COLO668 (cell line): Measurements from ENCODE around the gene DCX.

Experiments used
- DNase-seq: peaks from one replicate; lab custom pipeline; 2025; ENCODE audit not compliant: unreplicated experiment; lab: John Stamatoyannopoulos, UW

DCX gene

GRCh38 chrX:111319451-111319850, 92.5 kb downstream of the DCX start:
- no peak for DNase-seq

- no peak for DNase-seq
Measured at GRCh38 chrX:111318901-111319300, 93.1 kb downstream of the DCX start.

- DNase-seq = no peak
Measured at GRCh38 chrX:111309083-111309482, 102.9 kb downstream of the DCX start.

GRCh38 chrX:111308039-111308438, 104.0 kb downstream of the DCX start:
- no peak for DNase-seq

DNA sequence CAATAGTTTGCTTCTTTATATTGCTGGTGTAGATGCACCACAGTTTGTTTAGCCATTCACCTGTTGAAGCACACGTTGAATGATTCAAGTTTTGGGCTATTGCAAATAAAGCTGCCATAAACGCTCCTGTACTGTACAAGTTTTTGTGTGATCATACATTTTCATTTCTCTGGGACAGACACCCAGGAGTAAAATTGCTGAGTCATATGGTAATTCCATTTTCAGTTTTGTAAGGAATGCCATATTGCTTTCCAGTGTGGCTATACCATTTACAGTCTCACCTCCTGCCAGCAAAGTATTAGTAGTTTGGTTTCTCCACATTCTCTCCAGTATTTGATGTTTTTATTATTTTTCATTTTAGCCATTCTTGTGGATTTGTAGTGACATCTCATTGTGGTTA, 109.7 kb downstream of the DCX start:
- no peak for DNase-seq

GRCh38 chrX:111288841-111289240, 123.2 kb downstream of the DCX start:
- DNase-seq = no peak

DNA sequence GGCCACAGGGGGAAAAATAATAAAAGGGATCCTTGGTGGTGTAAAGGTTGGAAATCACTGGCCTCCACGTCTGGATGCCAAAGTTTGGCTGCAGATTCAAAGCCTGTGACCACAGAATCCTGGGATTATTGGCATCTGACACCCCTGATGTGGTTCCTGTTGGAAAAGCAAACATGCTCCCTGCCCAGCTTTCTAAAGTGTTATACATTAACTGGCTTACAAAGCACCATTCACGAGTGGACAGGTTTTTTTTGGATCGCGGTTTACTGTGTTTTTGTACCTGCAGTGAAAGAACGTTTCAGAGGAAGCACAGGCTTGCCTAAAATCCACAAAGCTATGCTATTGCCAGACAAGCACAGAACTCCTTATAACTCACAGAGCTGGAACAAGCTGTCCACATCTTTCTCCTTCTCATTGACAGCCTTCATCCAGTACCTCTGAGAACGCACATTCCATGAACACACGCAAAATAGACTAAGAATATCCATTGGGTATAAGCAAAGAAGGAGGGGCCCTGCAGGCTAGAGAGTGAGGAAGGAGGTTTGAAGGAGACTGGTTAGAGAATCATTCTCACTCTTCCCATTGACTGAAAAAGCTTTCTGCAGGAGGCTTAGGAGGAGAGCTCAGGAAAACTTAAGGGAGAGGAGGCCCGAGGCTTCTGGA, 127.2 kb downstream of the DCX start:
- DNase-seq = peak; percentile 14

DNA sequence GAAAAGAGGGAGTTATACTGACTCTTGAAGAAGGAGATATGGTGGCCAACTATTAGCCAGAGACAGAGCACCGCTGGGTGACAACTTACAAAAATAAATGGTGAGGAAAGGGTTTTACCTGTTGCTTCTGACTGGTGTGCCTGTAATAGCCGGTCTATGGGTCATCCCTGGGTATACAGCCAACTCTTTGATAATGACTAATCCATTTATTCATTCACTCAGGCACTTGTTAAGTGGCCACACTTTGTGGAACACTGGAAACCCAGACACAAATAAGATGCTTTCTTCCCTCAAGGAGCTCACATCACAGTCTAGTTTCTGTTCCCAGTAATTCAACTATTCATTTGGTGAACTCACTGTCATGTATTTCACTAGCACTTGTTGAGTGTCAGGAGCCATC, 128.5 kb downstream of the DCX start:
- no peak for DNase-seq

- DNase-seq = no peak
Measured at GRCh38 chrX:111282991-111283390, 129.0 kb downstream of the DCX start.

DNA sequence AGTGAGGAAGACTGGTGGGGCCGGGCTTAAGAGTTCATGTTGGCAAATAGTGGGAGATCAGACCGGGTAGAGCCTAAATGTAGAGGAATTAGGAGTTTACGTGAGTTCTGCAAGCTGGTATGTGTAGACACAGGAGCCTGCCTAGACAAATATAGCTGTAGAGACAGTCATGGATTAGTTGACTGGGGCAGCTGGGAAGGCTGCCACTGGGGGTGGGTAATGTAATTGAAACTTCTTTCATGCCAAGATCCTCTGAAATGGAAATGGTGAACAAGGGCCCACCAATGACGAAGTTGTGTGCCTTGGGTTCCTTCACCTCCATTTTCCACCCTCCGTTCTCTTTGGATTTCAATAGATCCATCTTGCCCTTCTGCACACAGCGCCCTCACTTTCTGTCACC, 129.9 kb downstream of the DCX start:
- DNase-seq = no peak

DNA sequence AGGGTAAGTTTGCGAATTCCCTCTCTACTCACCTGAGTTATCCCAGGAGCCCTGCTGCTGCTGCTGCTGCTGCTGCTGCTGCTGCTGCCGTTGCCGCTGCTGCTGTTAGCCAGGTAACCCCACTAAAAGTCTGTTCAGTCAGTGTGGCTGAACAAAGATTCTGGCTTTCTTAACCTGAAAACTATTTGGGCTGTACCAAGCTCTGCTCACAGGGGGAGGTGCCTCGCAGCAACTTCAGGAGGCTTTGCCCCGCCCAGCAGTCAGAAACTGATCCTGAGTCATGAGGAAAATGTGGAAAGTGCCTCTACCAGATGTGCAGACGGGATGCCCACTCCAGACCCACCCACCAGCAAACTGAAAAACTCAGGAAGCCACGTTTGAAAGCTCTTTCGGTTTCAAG, 141.7 kb downstream of the DCX start, which contains the start of gene CAPN6:
CAPN6 (minus strand) TSS at position 145 of the 400 bp plus-strand sequence. CDS start 6,547 bp downstream, outside the sequence.
- DNase-seq = no peak

- DNase-seq = no peak
Measured at GRCh38 chrX:111268506-111268905, 143.5 kb downstream of the DCX start.

GRCh38 chrX:111265486-111265885, 146.5 kb downstream of the DCX start:
- DNase-seq = no peak

- no peak for DNase-seq
Measured at GRCh38 chrX:111264385-111264784, 147.6 kb downstream of the DCX start.

DNA sequence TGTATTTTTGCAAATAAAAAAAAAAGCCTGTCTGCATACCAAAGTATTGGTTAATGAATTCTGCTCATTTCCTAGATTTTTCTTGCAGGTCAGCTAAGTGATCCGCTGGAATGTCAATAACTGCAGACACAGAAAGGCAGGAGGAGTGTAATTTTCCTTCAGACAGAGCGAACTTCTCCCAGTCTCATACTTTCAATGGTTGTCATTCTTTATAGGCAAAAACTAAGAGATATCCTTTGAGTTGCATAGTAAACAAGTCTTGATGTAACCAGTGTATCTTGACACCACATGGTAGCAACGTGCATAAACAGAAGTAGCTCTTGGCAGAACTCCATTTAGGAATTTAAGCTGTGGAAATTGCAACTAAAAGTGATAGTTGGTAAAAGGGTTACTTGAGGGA, 149.9 kb downstream of the DCX start:
- no peak for DNase-seq

- DNase-seq = no peak
Measured at GRCh38 chrX:111260451-111260850, 151.5 kb downstream of the DCX start.

DNA sequence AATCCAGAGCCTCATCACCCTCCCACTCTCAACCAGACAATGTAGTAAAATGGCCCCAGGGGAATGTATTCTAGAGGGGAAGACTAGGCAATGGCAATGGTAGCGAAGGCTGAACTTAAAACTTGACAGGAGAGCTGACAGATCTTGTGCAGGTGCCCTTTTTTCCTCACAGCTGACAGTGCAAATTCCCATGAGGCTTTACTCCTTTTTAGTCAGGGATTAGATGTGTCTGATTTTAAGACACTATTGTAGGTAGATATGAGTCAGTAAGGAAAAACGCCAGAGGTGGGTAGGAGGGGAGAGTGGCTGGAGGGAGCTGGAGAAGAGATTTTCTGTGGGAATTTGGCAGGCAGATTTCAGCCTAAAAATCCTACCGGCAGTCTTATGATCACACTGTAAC, 152.4 kb downstream of the DCX start:
- DNase-seq = no peak

DNA sequence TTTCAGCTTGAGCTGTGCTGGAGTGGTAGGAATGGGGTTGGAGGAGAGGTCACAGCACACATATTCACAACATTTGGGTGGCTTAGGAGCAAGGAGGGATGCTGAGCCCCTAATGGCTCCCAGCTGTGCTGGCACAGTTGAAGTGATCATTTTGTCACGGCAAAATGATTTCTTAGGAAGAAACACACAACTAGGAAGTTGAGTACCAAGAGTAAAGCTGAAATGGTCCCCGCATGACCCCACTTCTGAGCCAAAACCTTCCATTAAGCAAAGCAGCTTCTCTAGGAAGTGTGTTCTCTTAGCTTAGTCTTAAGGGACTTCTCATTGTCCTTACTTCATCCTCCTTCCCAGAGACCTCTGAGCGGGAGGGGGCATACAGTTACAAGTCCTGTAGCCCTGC, 154.3 kb downstream of the DCX start:
- no peak for DNase-seq

DNA sequence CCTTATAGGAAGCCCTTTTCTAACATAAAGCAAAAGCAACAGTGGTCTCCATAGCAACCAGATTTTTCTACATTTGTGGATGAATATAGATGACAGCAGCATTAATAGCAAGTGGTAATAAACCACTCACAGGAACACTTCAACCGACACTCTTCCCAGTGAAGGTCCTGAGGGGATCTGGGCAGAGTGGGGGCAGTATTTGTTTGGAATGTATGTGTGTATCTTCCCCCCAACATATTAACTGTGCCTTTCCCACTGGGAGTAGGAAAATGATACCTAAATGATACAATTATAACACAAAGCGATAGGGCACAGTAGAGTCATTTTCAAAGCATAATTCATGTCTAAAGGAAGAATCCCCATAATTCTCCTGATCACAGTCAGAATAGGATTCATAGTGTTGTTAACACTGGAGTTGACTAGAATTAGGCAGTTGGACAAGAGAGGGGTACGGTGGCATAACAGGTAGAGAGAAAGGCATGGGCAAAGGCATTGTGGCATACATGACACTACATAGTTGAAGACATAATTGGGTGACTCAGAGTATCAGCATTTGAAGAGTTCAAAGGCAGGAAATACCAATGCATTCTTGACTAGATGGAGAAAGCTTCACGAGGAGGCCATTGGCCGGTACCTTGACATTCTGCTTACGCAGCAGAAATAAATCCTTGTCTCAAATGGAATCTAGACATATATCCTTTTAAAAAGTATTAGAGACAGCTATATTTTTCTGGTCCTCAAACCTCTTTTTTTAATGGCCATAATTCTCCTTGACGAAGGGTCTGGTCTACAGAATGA, 156.9 kb downstream of the DCX start:
- no peak for DNase-seq

DNA sequence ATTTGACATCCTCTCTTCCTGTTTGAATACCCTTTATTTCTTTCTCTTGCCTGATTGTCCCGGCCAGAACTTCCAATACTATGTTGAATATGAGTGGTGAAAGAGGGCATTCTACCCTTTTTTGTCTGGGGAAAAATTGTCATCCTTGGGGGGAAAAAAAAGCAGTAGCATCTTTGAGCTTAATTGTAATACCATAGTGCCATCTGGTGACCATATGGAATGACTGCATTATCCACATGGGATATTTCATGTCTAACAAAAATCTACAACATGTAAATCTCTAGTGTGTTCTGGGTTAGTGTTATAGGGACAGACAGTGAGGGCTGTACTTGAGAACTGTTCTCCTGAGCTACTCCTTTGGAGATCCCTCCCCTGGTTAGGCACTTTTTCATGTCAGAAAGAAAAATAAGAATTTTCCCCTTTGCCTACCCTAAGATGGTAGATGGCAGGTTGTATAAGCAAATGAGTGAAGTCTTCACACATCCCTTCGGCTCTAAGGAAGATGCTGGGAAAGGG, 167.7 kb downstream of the DCX start:
- DNase-seq = no peak
